H1 (cell line): ENCODE measurements around the gene MRGPRX4. TPM values are rescaled to one million over a fixed set of nuclear protein-coding genes. Genes with fewer than 3 reads are reported as not detected.

Experiments
- CTCF ChIA-PET: fragments of 300-600 bp; sonication (Branson Sonifier 250); formaldehyde crosslinking; loops from one replicate; lab custom pipeline; 2021; ENCODE audit not compliant: partially characterized antibody; lab: Charles Lee
- POLR2A ChIA-PET: fragments of 300-600 bp; sonication (Branson Sonifier 250); formaldehyde crosslinking; loops from one replicate; lab custom pipeline; 2021; ENCODE audit warnings: inconsistent platforms; ENCODE audit not compliant: partially characterized antibody; lab: Charles Lee
- DNase-seq, 2 experiments: peaks; one replicate each; pipeline versions ENCODE4 v3.0.0 to v3.0.0-alpha.2; 2010 to 2022; ENCODE audit warnings: low spot score in 2 of 2, low read depth in 1 of 2, mixed read lengths in 1 of 2
- FAIRE-seq: peaks from 2 replicates; lab custom pipeline; 2011; peaks lifted over from hg19 to GRCh38; lab: Jason Lieb, UNC
- H2AFZ ChIP-seq: 2 replicates; pipeline ENCODE4 v1.8.1; 2012; ENCODE audit warnings: low read length, inconsistent platforms
- H2AK5ac ChIP-seq: 2 replicates; pipeline ENCODE4 v1.6.1; 2013; ENCODE audit warnings: low read depth, low read length
- H2BK120ac ChIP-seq: replicated peaks from 2 replicates; pipeline ENCODE3; 2013; ENCODE audit warnings: low read depth, low read length, inconsistent platforms
- H2BK12ac ChIP-seq: 2 replicates; pipeline ENCODE4 v1.6.1; 2013; ENCODE audit warnings: low read depth, low read length
- H2BK15ac ChIP-seq: 2 replicates; pipeline ENCODE4 v1.6.1; 2013; ENCODE audit warnings: low read length
- H2BK20ac ChIP-seq: 2 replicates; pipeline ENCODE4 v1.6.1; 2013; ENCODE audit warnings: low read length
- H2BK5ac ChIP-seq: 2 replicates; pipeline ENCODE4 v1.6.1; 2013; ENCODE audit warnings: low read depth, low read length
- H3K14ac ChIP-seq: 2 replicates; pipeline ENCODE4 v1.6.1; 2013; ENCODE audit warnings: inconsistent platforms; ENCODE audit not compliant: insufficient read length
- H3K18ac ChIP-seq: 2 replicates; pipeline ENCODE4 v1.6.1; 2013; ENCODE audit warnings: low read length; ENCODE audit errors: extremely low read depth
- H3K23ac ChIP-seq: 2 replicates; pipeline ENCODE4 v1.6.1; 2013; ENCODE audit warnings: inconsistent platforms; ENCODE audit not compliant: insufficient read length
- H3K23me2 ChIP-seq: 2 replicates; pipeline ENCODE4 v1.6.1; 2013; ENCODE audit warnings: low read depth, low read length
- H3K27ac ChIP-seq: 2 replicates; pipeline ENCODE4 v1.6.1; 2011; ENCODE audit warnings: low read depth, low read length, inconsistent platforms
- H3K27me3 ChIP-seq, 4 experiments: replicated peaks in 1 of 4; 1 replicate in 1 of 4; 2 replicates in 3 of 4; pipeline versions ENCODE4 v1.6.1 to v1.8.1; 2011 to 2013; ENCODE audit warnings: low read length in 3 of 4, mild to moderate bottlenecking in 3 of 4, inconsistent platforms in 2 of 4, mixed read lengths in 2 of 4, moderate library complexity in 1 of 4; ENCODE audit not compliant: control insufficient read depth in 3 of 4, insufficient read depth in 3 of 4; ENCODE audit errors: extremely low read depth in 1 of 4
- H3K36me3 ChIP-seq, 4 experiments: 2 replicates each; pipeline versions ENCODE4 v1.6.1 to v1.8.1; 2011 to 2013; ENCODE audit warnings: mild to moderate bottlenecking in 4 of 4, low read length in 3 of 4, moderate library complexity in 2 of 4, control low read depth in 1 of 4, inconsistent platforms in 1 of 4; ENCODE audit not compliant: insufficient read depth in 4 of 4, control insufficient read depth in 2 of 4
- H3K4ac ChIP-seq: replicated peaks from 2 replicates; pipeline ENCODE3; 2013; ENCODE audit warnings: low read length, low read depth, mixed read lengths, inconsistent platforms; ENCODE audit not compliant: insufficient read length
- H3K4me1 ChIP-seq, 4 experiments: replicated peaks in 1 of 4; 1 replicate in 1 of 4; 2 replicates in 3 of 4; pipeline versions ENCODE4 v1.6.1 to v1.8.1; 2011 to 2013; ENCODE audit warnings: low read length in 3 of 4, inconsistent platforms in 2 of 4, mixed read lengths in 1 of 4; ENCODE audit not compliant: insufficient read depth in 4 of 4, control insufficient read depth in 3 of 4
- H3K4me2 ChIP-seq, 2 experiments: 2 replicates each; pipeline versions ENCODE4 v1.6.1 to v1.8.1; 2011 to 2013; ENCODE audit warnings: low read depth in 2 of 2, low read length in 2 of 2, control low read depth in 1 of 2, inconsistent platforms in 1 of 2, mild to moderate bottlenecking in 1 of 2; ENCODE audit not compliant: insufficient read depth in 1 of 2
- H3K4me3 ChIP-seq, 4 experiments: fragments of 200-600, 300-600 bp in 1 of 4; sonication (generic), shearing (Covaris generic), sonication (Bioruptor Twin) in 1 of 4; 2 replicates each; pipeline versions ENCODE4 v1.5.1 to v1.8.1; 2011 to 2016; ENCODE audit warnings: low read length in 4 of 4, low read depth in 3 of 4, control low read depth in 2 of 4, inconsistent platforms in 2 of 4, mild to moderate bottlenecking in 2 of 4, mixed read lengths in 1 of 4, moderate library complexity in 1 of 4; ENCODE audit not compliant: insufficient read depth in 2 of 4; ENCODE audit errors: extremely low read depth in 1 of 4
- H3K56ac ChIP-seq: replicated peaks from 2 replicates; pipeline ENCODE3; 2013; ENCODE audit warnings: low read depth, mild to moderate bottlenecking, mixed read lengths, low read length, inconsistent platforms; ENCODE audit not compliant: insufficient read length
- H3K79me1 ChIP-seq: 2 replicates; pipeline ENCODE4 v1.6.1; 2013; ENCODE audit warnings: low read depth, low read length, control low read depth
- H3K79me2 ChIP-seq, 2 experiments: 2 replicates each; pipeline versions ENCODE4 v1.6.1 to v1.8.1; 2012 to 2013; ENCODE audit warnings: low read length in 2 of 2, mild to moderate bottlenecking in 2 of 2, inconsistent platforms in 1 of 2; ENCODE audit not compliant: insufficient read depth in 2 of 2, control insufficient read depth in 1 of 2
- H3K9ac ChIP-seq, 4 experiments: replicated peaks in 1 of 4; 1 replicate in 1 of 4; 2 replicates in 3 of 4; pipeline versions ENCODE4 v1.6.1 to v1.8.1; 2011 to 2013; ENCODE audit warnings: low read depth in 3 of 4, low read length in 3 of 4, control low read depth in 2 of 4, mild to moderate bottlenecking in 2 of 4, moderate library complexity in 2 of 4, inconsistent platforms in 1 of 4; ENCODE audit errors: extremely low read depth in 1 of 4
- H3K9me3 ChIP-seq, 2 experiments: 2 replicates each; pipeline versions ENCODE4 v1.6.1 to v1.8.1; 2012 to 2013; ENCODE audit warnings: mild to moderate bottlenecking in 2 of 2, moderate library complexity in 2 of 2, control low read depth in 1 of 2, inconsistent platforms in 1 of 2, low read depth in 1 of 2, low read length in 1 of 2, mixed read lengths in 1 of 2; ENCODE audit not compliant: insufficient read depth in 2 of 2
- H4K20me1 ChIP-seq, 2 experiments: replicated peaks in 1 of 2; 2 replicates each; pipeline versions ENCODE3 to v1.8.1; 2011 to 2013; ENCODE audit warnings: inconsistent platforms in 2 of 2, low read length in 2 of 2, mild to moderate bottlenecking in 1 of 2; ENCODE audit not compliant: insufficient read depth in 2 of 2, control insufficient read depth in 1 of 2
- H4K5ac ChIP-seq: 2 replicates; pipeline ENCODE4 v1.6.1; 2013; ENCODE audit warnings: low read length, low read depth, mixed read lengths, inconsistent platforms; ENCODE audit not compliant: insufficient read length
- H4K8ac ChIP-seq: 2 replicates; pipeline ENCODE4 v1.8.0; 2013; ENCODE audit warnings: mild to moderate bottlenecking, moderate library complexity, low read length, inconsistent platforms; ENCODE audit not compliant: insufficient read depth; ENCODE audit errors: extremely low read depth
- H4K91ac ChIP-seq: replicated peaks from 2 replicates; pipeline ENCODE3; 2013; ENCODE audit warnings: low read length, mixed read lengths, inconsistent platforms; ENCODE audit not compliant: insufficient read length
- CTCF ChIP-seq, 3 experiments: IDR thresholded peaks; 1 replicate in 2 of 3; 2 replicates in 1 of 3; pipeline versions ENCODE4 v1.5.1 to v1.6.1; 2011; ENCODE audit warnings: low read length in 3 of 3, mild to moderate bottlenecking in 3 of 3, inconsistent platforms in 2 of 3, low read depth in 1 of 3, moderate library complexity in 1 of 3; ENCODE audit not compliant: insufficient read depth in 1 of 3; ENCODE audit errors: control extremely low read depth in 1 of 3
- POU5F1 ChIP-seq: IDR thresholded peaks from 2 replicates; pipeline ENCODE4 v1.6.1; 2011; ENCODE audit warnings: low read depth, mild to moderate bottlenecking, low read length, moderate library complexity
- RAD21 ChIP-seq, 2 experiments: IDR thresholded peaks in 1 of 2; conservative IDR thresholded peaks in 1 of 2; 2 replicates each; pipeline ENCODE4 v1.6.1; 2011; ENCODE audit warnings: low read depth in 2 of 2, low read length in 2 of 2, improper control_type of control experiment in 1 of 2, inconsistent platforms in 1 of 2, mild to moderate bottlenecking in 1 of 2, moderate library complexity in 1 of 2
- WGBS, 2 experiments: shearing (Covaris generic) in 1 of 2; methylation state at CpG; one replicate each; pipeline versions ENCODE4 v1.1.6 to v1.1.7; 2013 to 2015; ENCODE audit warnings: low lambda C conversion rate in 2 of 2, mixed read lengths in 2 of 2, inconsistent platforms in 1 of 2, low coverage in 1 of 2, missing lambda C conversion rate in 1 of 2; ENCODE audit not compliant: insufficient replicate concordance in 2 of 2, insufficient coverage in 1 of 2, insufficient read length in 1 of 2; ENCODE audit errors: extremely low coverage in 1 of 2, missing lambda C conversion rate in 1 of 2; 5-methylcytosine and 5-hydroxymethylcytosine counted together
- polyA plus RNA-seq, 7 experiments: library from polyadenylated mRNA; depleted of rRNA in 3 of 7; stranded (reverse) in 5 of 7; unstranded in 2 of 7; fragments of >200 nt in 5 of 7; fragments of 200-250 nt in 2 of 7; gene quantifications; 1 replicate in 5 of 7; 2 replicates in 1 of 7; 4 replicates in 1 of 7; pipeline versions ENCODE4 v1.2.1 to v1.2.3, GENCODE V29; 2011 to 2013; ENCODE audit warnings: missing spikeins in 2 of 7, mixed read lengths in 2 of 7
- total RNA-seq: library from RNA; stranded (reverse); fragmentation: NEBNext Ultra II Directional; extraction: Animal tissue kit (Norgen Biotek cat#: 25700); gene quantifications from 2 replicates; pipeline ENCODE4 v1.2.1, GENCODE V29; 2021

Gene MRGPRX4
- total and polyA plus RNA-seq, 2 of the 8 experiments (the other 6 are each of a cell fraction or from before 2014, with no cell fraction given), result not detected

DNA sequence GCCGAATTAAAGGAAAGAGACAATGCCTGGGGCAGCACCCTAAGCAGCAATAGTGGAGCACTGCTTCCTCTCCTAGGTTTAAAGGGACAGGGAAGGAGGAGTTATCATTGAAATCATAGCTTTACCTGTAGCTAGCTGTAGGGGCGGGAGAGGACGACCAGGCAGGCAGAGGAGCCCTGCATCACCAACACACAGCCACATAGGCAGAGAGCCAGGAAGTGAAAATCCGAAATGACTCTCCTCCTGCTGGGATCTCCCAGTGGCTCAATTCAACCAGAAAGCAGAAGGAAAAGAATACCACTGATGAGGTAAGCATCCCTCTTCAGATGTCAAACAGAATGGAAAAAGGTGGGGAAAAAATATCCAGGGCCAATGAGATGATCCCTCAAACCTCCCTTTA is 20.4 kb downstream of the MRGPRX4 start:
- H3K4ac ChIP-seq, result no peak overlapping the region
- H3K56ac ChIP-seq, result no peak overlapping the region
- H2BK120ac ChIP-seq, result no peak overlapping the region
- H3K79me1 ChIP-seq, result no peaks in the 10 kb centered on the region
- peak; percentile 12 to 46 (median 22); a peak in 2 of 4 replicates for TF ChIP-seq CTCF (IDR thresholded peaks at IDR 0.05; ENCODE audit: control extremely low read depth in 1 of 3, insufficient read depth in 1 of 3, low read depth in 1 of 3, low read length in 3 of 3)
- peak in 1 of 2 experiments; percentile 20; a peak in 2 of 4 replicates for TF ChIP-seq RAD21 (IDR thresholded peaks at IDR 0.05 in 1 of 2, conservative IDR thresholded peaks at IDR 0.05 in 1 of 2; ENCODE audit: low read depth in 2 of 2, low read length in 2 of 2)
- TF ChIP-seq POU5F1, result no peak
- H2BK20ac ChIP-seq, result no peak overlapping the region
- H4K20me1 ChIP-seq, result no peaks in the 10 kb centered on the region
- H3K4me3 ChIP-seq, result no peak overlapping the region
- FAIRE-seq (peak; percentile 97), DNase-seq (no peak)
- H4K91ac ChIP-seq, result no peak overlapping the region
- H3K4me2 ChIP-seq, result no peak overlapping the region
- ChIA-PET CTCF (interaction anchor here (0.6 to 2.9 kb wide), 5 partner anchors 11 to 87 kb away, joined by 3 to 14 read pairs (median 4); partner anchors contain the start of gene SAAL1), POLR2A (no interaction called here)
- H4K8ac ChIP-seq, result no peak overlapping the region
- H3K9ac ChIP-seq, result no peak overlapping the region
- H2BK12ac ChIP-seq, result no peak overlapping the region
- no peaks in the 10 kb centered on the region for H3K9me3 ChIP-seq
- no peaks in the 10 kb centered on the region for H3K23me2 ChIP-seq
- H3K27me3 ChIP-seq, result no peaks in the 10 kb centered on the region
- no peak overlapping the region for H3K23ac ChIP-seq
- peak overlapping the region; percentile 49; the same call in 1 of the 2 replicates for H2AFZ ChIP-seq
- H3K14ac ChIP-seq, result no peak overlapping the region
- 24% methylated on average over 4 of the region's 4 CpGs; no CpG with 5 or more reads in 1 of the 2 experiments for WGBS, 2 experiments
- no peaks in the 10 kb centered on the region for H3K36me3 ChIP-seq
- H3K27ac ChIP-seq, result no peak overlapping the region
- H4K5ac ChIP-seq, result no peak overlapping the region
- no peak overlapping the region for H2BK15ac ChIP-seq
- no peak overlapping the region for H2BK5ac ChIP-seq
- H3K4me1 ChIP-seq, result no peaks in the 10 kb centered on the region
- no peaks in the 10 kb centered on the region for H3K79me2 ChIP-seq
- no peak overlapping the region for H2AK5ac ChIP-seq
- no peak overlapping the region for H3K18ac ChIP-seq
